Activated CD4-positive, alpha-beta T cell treated with anti-CD3 and anti-CD28 coated beads, Interleukin-2, amount 50 U/mL, for 1 hour (primary cell): ENCODE measurements around the gene FKBP1A.
A peak's percentile ranks its signal among the peaks of the same experiment; 100 is the strongest.

Experiments
- DNase-seq: peaks from one replicate; pipeline ENCODE4 v3.0.0-alpha.2; 2020

Gene FKBP1A

DNA sequence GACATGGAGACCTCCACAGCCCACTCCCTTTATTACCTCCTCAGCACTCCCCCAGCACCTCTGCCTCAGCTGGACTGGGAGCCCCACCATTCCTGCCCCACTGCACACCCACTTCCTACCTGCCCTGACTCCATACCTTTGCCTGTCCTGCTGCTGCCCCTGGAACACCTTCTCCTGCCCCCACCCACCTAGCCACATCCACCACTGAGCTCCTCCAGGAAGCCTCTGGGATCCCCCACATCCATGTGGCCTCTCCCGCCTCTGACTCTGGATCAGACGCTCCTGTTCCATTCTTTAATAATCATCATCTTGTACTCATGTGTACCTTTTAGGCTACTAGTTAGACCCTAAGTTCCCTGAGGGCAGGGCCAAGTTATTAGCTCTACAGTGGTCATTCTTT lies 61.8 kb downstream of the FKBP1A start:
- DNase-seq, result no peak

DNA sequence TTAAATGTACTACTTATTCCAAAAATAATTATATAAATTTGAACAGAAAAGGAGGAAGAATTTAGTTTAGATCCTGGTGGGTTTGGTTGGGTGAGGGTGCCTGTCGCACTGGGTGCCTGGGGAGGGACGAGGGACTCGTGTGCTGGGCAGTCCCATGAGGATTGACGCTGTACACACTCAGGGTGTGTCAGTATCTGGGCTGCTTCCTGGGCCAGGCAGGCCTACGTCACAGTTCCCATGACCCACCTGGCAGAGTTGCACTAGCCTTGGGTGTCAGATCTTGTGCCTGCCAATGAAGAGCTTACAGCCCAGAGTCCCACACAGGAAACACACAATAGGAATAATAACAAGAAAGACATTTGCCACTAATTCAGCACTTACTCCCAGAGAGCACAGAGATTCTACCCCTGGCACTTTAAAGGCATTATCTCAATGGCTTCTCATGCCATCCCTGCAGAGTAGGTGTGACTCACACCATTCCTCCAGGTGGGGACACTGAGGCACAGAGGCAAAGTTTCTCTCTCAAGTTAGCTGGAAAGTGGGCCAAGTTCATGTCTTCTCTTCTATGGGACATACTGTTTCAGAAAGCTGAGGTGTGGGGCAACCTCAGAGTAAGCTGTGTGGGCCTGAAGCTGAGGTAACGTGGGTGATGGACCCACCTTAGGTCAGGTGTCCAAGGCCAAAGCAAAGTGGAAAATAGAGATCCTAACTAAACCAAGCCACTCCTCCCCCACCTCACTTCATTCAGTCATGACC lies 62.6 kb downstream of the FKBP1A start:
- peak; percentile 49 for DNase-seq

DNA sequence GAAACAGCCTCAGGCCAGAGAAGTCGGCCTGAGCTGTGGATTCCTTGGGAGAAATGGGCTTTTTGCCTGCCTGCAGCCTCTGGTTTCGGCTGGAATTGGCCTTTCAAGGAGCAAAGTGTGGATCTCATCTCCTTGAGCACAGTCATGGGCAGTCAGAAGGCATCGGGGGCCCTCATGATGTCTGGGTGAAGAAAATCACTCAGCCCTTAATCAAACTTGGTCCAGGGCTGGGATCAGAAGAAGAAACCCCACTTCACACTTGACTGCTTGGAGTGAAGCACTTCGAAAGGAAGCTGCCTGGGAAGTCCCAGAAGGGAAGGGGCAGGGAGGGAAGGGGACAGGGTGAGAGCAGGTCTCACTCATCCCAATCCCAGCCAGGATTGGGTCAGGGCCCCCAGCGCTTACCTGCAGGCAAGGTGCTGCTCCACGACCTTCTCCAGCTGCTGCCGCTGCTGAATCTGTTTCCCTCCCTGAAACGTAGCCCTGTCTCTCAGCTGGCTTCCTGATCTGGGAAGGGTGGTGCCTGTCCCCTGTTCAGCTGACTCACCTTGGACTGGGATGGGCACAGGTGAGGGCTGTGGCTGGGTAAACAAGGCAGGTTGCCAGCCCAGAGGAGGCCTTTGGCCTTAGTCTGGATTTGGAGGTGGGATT lies 64.0 kb downstream of the FKBP1A start, which contains the start of gene SDCBP2:
SDCBP2 (minus strand) TSS at position 460 of the 651 bp plus-strand sequence. CDS start 8,723 bp downstream, outside the sequence.
- DNase-seq, result no peak

DNA sequence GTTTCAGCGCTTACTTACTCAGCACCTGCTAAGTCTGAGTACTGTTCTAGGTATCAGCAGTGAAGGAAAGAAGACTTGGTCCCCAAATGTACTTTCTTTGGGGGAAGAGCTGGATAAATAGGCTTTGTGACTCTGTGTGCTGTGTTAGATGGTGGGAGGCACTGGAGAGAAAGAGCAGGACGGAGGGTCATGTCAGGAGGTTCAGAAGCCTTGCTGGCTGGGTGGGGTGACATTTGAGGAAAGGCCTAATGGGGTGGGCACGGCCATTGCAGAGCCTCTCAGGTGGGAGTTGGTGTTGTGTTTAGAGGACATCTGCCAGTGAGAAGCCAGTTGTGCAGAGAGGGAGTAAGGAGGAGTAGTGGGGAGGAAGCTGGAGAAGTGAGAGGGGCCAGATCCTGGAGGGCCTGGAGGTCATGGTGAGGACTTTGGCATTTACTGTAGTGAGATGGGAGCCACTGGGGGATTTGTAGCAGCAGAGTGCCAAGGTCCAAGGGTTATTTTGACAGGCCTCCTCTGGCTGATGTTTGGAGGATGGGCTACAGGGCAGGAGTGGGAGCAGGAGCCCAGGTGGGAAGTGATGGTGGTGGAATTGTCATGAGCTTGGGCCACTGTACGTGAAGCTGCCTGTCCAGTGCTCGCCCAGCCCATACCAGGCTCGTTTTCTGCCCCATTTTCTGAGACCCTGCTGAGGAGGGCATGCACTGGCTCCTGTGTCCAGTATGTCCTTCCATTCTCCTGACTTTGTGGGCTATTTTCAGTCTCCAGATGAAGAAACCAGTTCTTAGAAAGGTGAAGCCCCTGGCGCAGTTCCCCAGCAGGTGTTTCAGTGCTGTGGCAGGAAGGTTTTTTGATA lies 64.8 kb downstream of the FKBP1A start:
- DNase-seq, result no peak

DNA sequence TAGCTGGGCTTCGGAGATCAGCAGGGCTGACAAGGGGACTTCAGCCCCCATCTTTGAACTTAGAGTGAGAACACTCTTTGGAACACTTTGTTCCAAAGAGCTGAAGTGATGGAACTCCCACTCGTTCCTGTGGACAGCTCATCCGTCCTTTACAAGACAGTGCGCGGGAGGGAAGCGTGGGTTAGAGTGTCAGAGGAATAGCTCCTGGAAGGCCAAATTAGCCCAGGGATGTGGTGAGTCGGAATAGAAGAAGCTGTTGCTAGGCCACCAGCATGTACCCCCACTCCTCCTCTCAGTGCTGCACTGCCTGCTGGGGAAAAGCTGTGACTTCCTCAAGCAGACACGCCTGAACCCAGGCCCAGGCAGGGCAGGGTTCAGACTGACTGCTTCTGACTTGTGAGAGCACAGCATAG lies 65.6 kb downstream of the FKBP1A start:
- no peak for DNase-seq

DNA sequence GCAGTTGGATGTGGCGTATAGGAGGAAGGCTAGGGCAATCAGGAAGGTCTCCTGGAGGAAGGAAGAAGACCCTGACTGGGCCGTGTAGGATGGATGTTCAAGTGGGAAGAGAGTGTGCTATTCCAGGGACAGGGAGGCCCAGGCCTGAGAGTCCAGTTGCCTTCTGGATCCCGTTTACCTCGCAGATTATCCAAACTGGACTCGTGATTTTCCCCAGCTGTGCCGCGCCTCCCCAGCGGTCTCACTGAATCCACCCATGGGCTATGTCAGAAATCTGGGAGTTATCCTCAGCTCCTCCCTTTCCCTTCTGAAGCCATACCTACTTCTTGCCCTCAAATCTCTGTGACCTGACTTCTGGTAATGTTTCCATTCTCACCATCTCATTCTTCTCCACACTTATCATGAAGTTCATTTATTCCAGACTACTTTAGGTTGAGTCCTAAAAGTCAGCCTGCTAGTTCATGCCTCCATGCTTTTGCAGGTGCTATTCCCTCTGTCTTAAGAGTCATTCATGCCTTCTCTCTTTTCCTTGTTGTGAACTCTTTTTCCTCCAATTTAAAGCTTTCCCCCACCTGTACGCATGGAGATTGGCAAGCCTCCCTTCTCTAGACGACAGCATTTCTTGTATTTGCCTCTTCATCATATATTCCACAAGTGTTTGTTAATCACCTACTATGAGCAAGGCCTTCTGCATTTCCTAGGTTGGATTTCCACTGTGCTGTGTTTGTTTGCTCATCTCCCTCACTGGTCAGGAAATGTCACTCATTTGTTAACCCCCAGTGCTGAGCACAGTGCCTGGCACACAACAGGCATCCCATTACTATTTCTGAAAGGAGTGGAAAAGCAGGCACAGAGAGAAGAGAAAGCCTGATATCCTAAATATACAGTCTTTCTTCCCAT lies 66.6 kb downstream of the FKBP1A start:
- DNase-seq, result no peak

DNA sequence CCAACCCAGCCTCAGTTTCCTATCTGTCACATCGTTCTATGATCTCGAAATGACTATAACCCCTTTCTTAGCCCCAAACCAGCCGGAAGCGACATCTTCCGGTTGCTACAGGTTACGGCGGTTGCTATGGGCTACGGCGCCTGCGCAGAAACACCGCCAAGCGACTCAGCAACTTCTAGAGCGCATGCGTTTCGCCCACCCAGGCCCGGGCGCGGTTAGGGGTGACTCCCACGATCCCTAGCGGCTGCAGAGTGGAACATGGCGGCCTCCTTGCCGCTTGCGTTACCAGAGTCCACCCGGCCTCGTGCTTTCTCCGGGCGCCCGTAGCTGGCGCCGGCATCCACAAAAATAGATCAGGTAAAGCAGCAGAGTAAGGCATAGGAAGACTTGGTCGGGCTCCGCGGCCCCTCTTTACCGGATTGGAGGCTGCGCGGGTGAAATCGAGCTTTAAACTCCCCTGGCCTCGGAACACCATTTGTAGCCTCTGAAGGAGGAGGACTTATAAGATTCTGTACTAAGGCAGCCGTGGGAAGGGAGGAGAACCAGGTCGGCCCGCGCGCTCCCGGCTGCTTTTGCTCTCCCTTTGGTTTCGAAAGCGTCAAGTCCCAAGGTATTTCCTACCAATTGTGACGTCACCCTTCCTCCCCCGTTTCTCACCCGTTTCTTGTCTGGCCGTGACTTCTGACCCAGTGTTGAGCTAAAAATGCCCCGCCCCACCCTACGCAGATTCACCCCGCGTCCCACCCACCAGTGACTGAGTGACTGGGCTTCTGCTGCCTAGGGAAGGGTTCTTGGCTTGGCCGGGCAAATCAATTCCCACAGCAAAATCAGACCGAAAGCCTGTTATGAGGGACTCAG lies 67.5 kb downstream of the FKBP1A start:
- peak; percentile 99 for DNase-seq

DNA sequence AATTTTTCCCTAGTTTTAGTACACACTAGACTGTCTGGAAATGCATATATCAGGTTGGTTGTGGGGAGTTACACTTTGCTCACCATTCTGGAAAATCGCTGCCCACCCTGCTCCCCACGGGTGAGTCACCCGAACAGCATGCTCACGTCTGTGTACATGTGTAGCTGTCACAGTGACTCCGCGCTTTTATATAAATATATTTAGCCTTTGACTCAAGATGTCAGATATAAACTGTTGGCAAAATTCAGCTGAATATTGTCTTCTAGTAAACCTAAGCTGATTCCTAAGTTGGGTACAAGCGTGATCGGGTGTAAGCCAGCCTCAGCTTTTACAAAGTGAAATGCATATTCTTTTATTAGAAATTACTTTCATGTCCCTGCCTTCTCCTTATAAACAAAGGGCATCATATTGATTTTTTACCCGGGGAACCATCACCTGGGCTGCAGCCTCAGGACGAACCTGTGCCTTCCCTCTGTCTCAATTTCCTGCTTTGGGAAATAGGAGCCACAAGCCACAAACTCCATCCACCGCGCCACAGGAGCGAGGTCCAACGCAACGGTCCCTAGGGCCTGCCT lies 68.2 kb downstream of the FKBP1A start:
- DNase-seq, result peak; percentile 47

DNA sequence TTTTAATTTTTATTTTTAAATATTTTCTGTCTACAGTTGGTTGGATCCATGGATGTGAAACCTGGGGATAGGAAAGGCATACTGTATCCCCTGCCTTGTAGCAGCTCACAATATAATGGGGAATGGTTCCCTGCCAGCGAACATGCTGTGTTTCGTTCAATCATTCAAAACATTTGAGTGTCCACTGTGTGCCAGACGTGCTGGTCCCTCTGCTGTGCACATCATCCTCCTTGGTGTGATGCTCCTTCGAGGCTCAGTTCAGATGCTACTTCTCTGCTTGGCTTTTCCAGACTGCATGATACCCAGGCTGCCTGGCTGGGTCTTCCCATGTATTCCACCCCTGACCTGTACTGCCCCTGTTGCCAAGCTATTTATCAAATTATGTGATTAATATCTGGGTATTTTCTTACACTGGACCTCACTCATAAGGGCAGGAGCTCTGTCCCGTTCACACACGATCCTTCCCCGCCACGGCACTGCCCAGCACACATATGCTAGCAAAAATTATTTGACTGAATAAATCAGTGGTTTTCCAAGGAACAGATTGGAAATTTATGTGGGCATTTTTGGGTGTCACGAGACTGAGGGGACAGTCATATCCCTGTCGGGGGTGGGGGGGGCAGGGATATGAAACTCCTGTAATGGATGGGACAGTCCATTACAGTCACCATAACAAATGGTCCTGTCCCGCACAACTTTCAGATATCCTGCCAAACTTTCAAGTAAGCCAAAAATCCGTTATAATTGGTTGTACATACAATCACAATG lies 68.8 kb downstream of the FKBP1A start:
- no peak for DNase-seq

DNA sequence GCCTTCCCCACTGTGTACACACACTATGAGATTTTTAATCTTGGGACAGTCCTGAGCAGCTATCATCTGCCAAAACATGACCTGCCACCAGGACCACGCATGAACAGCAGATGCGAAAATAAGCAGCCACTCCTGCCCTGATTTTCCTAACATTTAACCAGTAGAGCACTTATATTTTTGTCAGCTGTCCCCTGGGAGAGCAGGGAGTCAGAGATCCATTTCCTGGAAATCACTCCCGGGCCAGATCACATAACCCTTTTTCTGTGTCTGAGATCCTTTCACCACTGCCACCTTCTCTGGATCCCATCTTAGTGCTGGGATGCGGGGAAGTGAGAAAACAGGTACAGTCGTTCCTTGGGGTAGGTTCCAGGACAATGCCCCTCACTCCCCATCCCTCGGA lies 69.6 kb downstream of the FKBP1A start:
- DNase-seq, result no peak

DNA sequence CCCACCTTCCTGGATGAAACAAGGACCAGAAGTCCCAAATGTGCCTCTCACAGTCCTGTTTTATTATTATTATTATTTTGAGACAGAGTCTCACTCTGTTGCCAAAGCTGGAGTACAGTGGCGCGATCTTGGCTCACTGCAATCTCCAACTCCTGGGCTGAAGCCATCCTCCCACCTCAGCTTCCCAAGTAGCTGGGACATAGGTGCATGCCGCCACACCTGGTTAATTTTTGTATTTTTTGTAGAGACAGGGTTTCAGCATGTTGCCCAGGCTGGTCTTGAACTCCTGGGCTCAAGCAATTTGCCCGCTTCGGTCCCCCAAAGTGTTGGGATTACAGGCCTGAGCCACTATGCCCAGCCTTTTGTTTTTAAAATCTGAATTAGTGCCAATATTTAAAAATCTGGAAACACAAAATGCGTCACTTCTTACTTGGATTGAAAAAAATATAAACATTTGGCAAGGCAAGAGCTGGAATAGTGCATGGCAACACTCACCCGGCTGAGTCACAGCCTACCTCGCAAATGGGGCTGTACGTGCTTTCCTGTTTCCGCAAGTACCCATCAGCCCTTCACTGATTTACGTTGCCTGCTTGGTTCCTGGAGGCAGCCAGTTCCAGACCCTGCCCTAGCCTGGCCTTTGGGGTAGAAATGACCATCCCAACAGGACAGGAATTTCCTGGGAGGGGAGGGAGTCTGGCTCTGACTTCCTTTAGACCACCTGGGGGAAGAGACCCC lies 70.2 kb downstream of the FKBP1A start:
- DNase-seq, result no peak

DNA sequence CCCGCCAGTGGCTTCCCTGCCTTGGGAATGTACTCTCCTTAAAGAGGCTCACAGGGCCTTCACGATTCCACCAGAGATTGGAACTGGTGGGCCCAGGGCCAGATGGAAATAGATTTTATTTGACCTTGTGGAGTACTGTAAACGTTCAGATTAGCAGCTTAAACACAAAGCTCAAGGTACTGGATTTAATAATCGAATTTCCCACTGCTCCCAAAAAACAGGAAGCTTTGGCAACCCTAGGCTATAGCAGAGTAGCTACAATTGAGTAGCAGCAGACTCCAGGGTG lies 71.3 kb downstream of the FKBP1A start:
- no peak for DNase-seq

DNA sequence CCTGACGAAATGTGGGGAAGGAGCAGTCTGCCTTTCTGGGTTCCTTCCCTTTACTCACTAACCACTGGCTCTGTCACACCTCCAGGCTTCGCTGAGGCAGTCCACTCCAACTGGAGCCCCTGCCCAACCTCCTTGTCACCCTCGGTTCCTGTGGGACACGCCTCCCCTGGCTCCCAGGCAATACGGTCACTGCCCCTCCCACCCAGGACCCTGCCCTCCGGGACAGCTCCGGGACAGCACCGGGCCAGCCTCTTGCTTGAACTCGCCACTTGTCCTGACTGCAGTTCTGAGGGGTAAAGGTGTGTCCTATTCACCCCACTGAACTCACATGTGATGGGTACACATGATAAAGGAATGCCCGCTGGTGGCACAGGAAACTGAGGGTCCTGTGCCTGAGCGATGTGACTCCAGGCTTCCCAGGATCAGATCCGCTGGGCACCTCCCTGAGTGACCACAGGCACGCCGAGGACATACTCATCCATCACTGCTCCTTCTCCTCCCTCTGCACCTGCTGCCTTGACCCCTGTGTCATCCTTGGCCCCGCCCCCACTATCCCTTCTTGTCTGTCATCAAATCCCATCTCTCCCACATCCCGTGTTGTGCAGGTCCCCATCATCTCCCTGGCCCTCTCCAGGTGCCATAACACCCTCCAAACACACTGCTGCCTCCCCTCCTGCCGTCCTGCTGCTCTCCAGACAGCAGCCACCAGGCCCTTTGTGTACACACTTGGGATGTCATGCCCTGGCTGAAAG lies 71.8 kb downstream of the FKBP1A start:
- no peak for DNase-seq

DNA sequence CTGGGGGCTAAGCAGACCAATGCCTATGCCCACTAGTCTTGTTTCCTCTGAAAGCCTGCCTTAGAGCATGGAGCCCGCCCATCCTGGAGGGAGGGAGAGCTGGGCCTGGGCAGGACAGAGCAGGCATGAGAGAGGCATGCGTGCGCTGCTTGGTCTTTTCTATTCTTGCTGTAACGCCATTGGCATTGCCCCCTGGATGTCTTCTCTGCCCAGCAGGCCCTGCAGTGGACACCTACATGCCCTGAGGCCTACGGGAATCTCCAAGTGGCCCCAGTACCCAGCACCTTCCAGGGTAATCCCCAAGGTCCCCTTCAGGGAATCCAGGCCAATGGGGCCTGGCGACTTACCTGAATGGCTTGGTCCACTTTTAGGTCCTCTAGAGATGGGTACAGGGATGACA lies 72.8 kb downstream of the FKBP1A start:
- no peak for DNase-seq

DNA sequence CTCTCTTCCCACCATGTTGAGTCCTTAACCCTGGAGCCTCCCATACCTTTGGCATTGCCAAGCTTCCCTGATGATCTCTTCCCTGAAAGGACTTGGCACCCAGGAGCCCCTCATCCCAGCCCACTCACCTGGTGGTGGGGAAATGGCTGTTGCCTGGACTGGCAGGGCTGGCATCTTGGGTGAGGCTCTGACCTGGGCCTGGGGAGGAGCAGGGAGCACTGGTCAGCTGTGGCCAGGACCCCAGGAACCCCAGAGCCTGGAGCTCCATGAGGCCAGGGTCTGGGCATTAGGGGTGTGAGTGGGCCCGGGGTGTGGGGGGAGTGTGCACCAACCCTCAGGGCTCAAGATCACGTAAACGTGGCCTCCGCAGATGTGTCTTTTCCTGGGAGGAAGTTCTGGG lies 73.4 kb downstream of the FKBP1A start:
- DNase-seq, result no peak

DNA sequence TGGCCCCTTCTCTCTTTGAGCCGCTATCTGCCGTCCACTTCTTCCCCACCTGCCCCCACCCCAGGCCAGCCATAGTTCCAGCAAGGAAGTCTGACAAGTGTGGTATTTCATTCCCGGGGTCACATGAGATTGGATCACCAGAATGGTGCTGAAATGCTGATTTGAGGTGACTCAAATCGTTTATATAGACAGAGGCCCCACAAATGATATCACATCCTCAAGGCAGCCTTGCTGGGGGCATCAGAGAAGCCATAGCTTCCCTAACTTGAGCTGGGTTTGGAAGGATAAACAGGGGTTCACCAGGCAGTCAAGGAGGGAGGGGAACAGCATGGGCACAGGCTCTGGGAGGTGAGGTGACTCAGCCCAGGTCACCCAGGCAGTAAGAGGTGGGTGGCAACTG lies 73.8 kb downstream of the FKBP1A start:
- DNase-seq, result no peak
